HUES64 (cell line): ENCODE measurements around the gene SURF1. TPM values are rescaled to one million over a fixed set of nuclear protein-coding genes. Genes with fewer than 3 reads are reported as not detected.

Experiments used
- H3K27ac ChIP-seq: 2 replicates; pipeline ENCODE4 v1.7.0; 2013; ENCODE audit warnings: low read depth, low read length, inconsistent platforms
- H3K27me3 ChIP-seq: 2 replicates; pipeline ENCODE4 v1.6.1; 2013; ENCODE audit warnings: mild to moderate bottlenecking, low read length; ENCODE audit not compliant: insufficient read depth
- H3K36me3 ChIP-seq: 2 replicates; pipeline ENCODE4 v1.6.1; 2013; ENCODE audit warnings: mild to moderate bottlenecking, low read length; ENCODE audit not compliant: insufficient read depth
- H3K4me1 ChIP-seq: 2 replicates; pipeline ENCODE4 v1.6.1; 2013; ENCODE audit warnings: mild to moderate bottlenecking, low read length, moderate library complexity; ENCODE audit not compliant: insufficient read depth
- H3K4me3 ChIP-seq: 2 replicates; pipeline ENCODE4 v1.5.1; 2013; ENCODE audit warnings: mild to moderate bottlenecking, low read length, moderate library complexity
- H3K9ac ChIP-seq: 2 replicates; pipeline ENCODE4 v1.6.1; 2013; ENCODE audit warnings: mild to moderate bottlenecking, low read depth, low read length
- H3K9me3 ChIP-seq: 2 replicates; pipeline ENCODE4 v1.6.1; 2013; ENCODE audit warnings: low read depth, low read length; ENCODE audit not compliant: insufficient read depth
- WGBS: fragments of 150-250, 120-280 bp; methylation state at CpG from one replicate; pipeline ENCODE4 v1.1.7; 2013; ENCODE audit warnings: missing lambda C conversion rate; 5-methylcytosine and 5-hydroxymethylcytosine counted together
- polyA plus RNA-seq, 2 experiments: library from polyadenylated mRNA; stranded (reverse); fragments of 50-300 nt; gene quantifications; one replicate each; pipeline ENCODE4 v1.2.3, GENCODE V29; 2013

Gene SURF1, protein sequence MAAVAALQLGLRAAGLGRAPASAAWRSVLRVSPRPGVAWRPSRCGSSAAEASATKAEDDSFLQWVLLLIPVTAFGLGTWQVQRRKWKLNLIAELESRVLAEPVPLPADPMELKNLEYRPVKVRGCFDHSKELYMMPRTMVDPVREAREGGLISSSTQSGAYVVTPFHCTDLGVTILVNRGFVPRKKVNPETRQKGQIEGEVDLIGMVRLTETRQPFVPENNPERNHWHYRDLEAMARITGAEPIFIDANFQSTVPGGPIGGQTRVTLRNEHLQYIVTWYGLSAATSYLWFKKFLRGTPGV
- 28.1 TPM for polyA plus RNA-seq (2013, experiment 1 of 2)
- 33.2 TPM for polyA plus RNA-seq (2013, experiment 2 of 2)

DNA sequence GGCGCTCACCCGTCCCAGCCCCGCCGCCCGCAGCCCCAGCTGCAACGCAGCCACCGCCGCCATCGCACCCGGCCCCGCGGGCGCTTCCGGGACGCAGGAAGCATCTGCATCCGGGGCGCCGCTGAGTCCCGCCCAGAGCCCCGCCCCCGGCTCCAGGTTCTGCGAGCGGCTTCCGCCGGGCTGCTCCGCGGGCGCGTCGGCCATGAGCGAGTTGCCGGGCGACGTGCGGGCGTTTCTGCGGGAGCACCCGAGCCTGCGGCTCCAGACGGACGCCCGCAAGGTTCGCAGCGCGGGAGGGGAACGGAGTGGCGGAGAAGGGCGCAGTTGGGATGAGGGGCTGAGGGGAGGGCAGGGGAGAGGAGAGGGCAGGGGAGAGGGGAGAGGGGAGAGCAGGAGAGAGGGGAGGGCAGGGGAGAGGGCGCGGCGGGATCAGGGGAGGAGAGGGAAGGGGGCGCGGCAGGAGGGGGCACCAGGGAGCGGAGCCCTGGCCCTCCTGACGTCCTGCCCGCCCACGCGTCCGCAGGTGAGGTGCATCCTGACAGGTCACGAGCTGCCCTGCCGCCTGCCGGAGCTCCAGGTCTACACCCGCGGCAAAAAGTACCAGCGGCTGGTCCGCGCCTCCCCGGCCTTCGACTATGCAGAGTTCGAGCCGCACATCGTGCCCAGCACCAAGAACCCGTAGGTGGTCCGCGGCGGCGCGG is at the start of gene SURF1, which contains the start of gene SURF2:
Gene SURF1, minus strand, starts transcription at position 97 of the 701 bp plus-strand sequence. Its CDS starts 34 bp downstream, at position 63.
Gene SURF2, plus strand, starts transcription at position 160 of the 701 bp plus-strand sequence. Its CDS starts 43 bp downstream, at position 203.
- H3K9ac ChIP-seq = peak within 1 kb of the TSS; percentile 95
- no peaks in the 10 kb centered on the region for H3K27me3 ChIP-seq
- peaks cover 58% of the 10 kb centered on the region for H3K36me3 ChIP-seq
- H3K4me3 ChIP-seq = peak within 1 kb of the TSS; percentile 97
- H3K27ac ChIP-seq = peak within 1 kb of the TSS; percentile 62
- under 1% methylated on average over 78 of the region's 78 CpGs for WGBS
- H3K9me3 ChIP-seq = no peaks in the 10 kb centered on the region
- H3K4me1 ChIP-seq = peaks cover 7% of the 10 kb centered on the region

DNA sequence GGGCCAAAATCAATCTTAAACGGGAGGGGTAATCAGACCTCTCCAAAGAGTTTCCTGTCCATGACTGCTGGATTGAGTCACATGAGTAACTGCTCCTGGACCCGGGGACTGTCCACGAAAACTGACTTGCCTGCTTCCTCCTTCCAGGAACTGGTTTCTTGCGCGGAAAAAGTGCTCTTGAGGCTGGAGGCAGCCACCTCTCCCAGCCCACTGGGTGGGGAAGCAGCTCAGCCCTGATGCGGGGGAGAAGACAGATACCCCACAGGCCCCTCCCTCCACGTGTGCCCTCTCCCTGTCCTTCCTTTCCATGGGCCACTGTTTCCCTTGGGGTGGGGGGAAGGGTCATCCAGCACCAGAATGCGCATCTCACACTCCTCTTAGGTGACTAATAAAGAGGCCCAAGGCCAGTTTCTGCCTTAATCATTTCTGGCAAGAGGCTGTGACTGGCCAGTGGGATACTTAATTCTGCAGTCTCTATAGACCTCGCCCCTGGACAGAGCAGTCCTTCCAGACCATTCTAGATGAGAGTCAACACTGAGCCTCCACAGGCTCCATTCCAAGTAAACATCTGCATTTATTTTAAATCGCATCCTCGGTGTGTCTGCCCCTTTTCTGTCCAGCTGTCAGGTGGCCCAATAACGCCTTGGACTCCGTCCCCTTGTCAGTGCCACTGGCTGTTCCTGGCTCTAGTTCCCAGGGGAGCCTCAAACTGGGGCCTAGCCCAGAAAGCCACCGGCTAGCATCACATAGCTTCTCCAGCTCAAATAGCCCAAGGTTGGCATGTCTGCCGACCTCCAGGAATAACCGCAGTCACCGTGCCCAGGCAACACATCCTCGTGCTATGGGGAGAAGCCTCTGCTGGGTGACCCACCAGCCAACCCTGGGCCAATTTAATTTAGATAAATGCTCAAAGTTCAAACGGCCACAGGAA is 49.5 kb upstream of the SURF1 start:
- H3K27ac ChIP-seq = no peak overlapping the region
- H3K4me1 ChIP-seq = no peaks in the 10 kb centered on the region
- H3K27me3 ChIP-seq = no peaks in the 10 kb centered on the region
- H3K9ac ChIP-seq = no peak overlapping the region
- no peaks in the 10 kb centered on the region for H3K9me3 ChIP-seq
- no peak overlapping the region for H3K4me3 ChIP-seq
- 89% methylated on average over 19 of the region's 19 CpGs for WGBS
- peaks cover 58% of the 10 kb centered on the region for H3K36me3 ChIP-seq

DNA sequence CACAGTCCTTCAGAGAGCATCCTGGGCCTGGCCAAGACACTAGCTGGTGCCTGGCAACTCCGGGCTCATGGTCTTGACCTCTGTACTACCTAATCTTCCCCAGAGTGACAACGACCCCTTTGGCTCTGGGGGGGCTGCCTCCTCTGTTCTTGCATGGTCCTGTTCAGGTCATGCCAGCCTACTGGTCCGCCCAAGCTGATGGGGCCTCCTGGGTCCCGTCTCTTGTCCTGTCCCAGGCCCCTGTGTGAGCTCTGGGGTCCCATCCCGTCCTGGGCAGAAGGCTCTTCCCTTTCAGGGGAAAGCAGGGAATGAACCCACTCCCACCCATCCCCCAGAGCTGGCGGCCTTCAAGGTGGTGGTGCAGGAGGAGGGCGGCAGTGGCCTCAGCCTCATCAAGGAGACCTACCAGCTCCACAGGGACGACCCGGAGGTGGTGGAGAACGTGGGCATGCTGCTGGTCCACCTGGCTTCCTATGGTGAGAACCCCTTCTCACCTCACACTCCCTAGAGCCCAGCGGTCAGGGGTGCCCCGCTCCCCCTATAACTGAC is 48.2 kb upstream of the SURF1 start:
- 92% methylated on average over 12 of the region's 12 CpGs for WGBS
- no peak overlapping the region for H3K9ac ChIP-seq
- H3K36me3 ChIP-seq = peaks cover 45% of the 10 kb centered on the region

DNA sequence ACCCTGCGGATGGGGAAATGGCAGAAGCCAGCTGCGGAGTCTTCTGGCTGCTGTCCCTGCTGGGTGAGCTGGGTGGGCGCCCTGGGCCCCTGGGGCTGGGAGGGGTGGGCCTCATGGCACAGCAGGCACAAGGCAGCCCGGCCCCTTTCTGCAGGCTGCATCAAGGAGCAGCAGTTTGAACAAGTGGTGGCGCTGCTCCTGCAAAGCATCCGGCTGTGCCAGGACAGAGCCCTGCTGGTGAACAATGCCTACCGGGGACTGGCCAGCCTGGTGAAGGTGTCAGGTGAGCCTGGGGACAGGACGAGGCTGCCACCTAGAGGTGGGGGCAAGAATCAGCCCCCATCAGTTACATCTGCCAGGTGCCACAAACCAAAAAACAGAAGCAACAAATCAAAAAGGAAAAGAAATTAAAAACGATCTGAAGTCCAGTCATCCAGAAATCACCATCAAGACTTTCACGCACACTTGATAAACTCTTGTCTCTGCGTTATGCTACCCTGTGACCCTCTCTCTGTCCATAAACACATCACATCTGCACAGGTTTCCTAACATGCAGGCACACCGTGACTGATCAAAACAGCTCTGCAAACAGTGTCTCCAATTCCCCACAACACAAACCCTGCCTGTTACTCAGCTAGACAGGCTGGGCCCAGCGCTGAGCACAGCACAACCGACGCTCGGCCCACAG is 47.6 kb upstream of the SURF1 start:
- Histone ChIP-seq H3K9ac (no peak overlapping the region), H3K27ac (no peak overlapping the region), H3K27me3 (no peaks in the 10 kb centered on the region), H3K4me3 (no peak overlapping the region), H3K9me3 (no peaks in the 10 kb centered on the region), H3K4me1 (no peaks in the 10 kb centered on the region), H3K36me3 (peaks cover 40% of the 10 kb centered on the region)
- WGBS = 86% methylated on average over 16 of the region's 16 CpGs

More for the DNA sequence above, 48.2 kb upstream of the SURF1 start:
- Histone ChIP-seq H3K4me3 (no peak overlapping the region), H3K27me3 (no peaks in the 10 kb centered on the region), H3K4me1 (no peaks in the 10 kb centered on the region), H3K9me3 (no peaks in the 10 kb centered on the region), H3K27ac (no peak overlapping the region)

DNA sequence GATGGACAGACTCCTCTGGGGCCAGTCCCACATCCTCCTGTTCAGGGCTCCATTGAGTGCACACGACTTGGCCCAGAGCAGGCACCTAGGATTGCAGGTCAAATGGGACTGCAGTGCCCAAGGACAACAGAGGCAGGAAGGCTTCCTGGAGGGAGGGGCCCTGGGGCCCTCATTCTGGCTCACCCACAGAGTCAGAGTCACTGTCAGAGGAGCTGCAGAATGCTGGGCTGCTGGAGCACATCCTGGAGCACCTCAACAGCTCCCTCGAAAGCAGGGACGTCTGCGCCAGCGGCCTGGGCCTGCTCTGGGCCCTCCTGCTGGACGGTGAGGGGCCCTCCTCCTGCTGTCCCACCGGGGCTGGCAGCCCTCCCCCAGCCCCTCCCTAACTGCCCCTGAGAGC is 46.4 kb upstream of the SURF1 start:
- H3K9ac ChIP-seq = no peak overlapping the region
- 88% methylated on average over 7 of the region's 7 CpGs for WGBS
- peaks cover 29% of the 10 kb centered on the region for H3K36me3 ChIP-seq
- no peaks in the 10 kb centered on the region for H3K27me3 ChIP-seq
- no peaks in the 10 kb centered on the region for H3K4me1 ChIP-seq
- H3K4me3 ChIP-seq = no peak overlapping the region
- H3K27ac ChIP-seq = no peak overlapping the region
- H3K9me3 ChIP-seq = no peaks in the 10 kb centered on the region

DNA sequence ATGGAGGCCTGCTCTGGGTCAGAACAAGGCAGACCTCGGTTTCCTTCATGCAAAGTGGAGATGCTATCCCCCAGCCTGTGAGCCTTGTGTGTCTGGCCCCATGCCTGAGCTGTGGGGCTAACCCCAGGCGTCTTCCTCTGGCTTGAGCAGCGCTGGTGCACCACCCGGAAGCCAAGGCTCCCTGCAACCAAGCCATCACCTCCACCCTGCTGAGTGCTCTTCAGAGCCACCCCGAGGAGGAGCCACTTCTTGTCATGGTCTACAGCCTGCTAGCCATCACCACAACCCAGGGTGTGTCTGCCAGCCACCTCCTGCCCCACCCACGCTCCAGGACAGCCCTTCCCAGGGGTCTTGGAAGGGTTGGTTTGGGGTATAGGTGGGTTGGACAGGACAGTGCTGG is 45.3 kb upstream of the SURF1 start:
- H3K4me3 ChIP-seq = no peak overlapping the region
- H3K36me3 ChIP-seq = peaks cover 21% of the 10 kb centered on the region
- no peaks in the 10 kb centered on the region for H3K4me1 ChIP-seq
- H3K27me3 ChIP-seq = no peaks in the 10 kb centered on the region
- 94% methylated on average over 6 of the region's 6 CpGs for WGBS
- no peak overlapping the region for H3K9ac ChIP-seq
- H3K9me3 ChIP-seq = no peaks in the 10 kb centered on the region
- H3K27ac ChIP-seq = no peak overlapping the region

DNA sequence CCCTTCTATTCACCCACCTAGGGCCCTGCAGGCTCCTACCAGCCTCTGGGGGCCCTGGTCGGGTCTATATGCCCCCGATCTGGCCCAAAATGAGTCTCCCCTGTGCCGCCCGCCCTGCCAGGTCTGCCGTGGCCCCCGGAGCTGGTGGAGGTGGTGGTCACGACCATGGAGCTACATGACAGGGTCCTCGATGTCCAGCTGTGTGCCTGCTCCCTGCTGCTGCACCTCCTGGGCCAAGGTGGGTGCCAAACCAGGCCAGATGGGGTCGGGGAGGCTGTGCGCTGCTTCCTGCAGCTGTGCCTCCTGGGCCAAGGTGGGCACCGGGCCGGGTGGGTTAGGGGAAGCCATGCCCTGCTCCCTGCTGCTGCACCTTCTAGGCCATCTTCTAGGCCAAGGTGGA is 44.0 kb upstream of the SURF1 start:
- H3K4me3 ChIP-seq = no peak overlapping the region
- no peaks in the 10 kb centered on the region for H3K9me3 ChIP-seq
- no peaks in the 10 kb centered on the region for H3K27me3 ChIP-seq
- peaks cover 8% of the 10 kb centered on the region for H3K36me3 ChIP-seq
- H3K27ac ChIP-seq = no peak overlapping the region
- no peaks in the 10 kb centered on the region for H3K4me1 ChIP-seq
- WGBS = 93% methylated on average over 12 of the region's 12 CpGs
- H3K9ac ChIP-seq = no peak overlapping the region

DNA sequence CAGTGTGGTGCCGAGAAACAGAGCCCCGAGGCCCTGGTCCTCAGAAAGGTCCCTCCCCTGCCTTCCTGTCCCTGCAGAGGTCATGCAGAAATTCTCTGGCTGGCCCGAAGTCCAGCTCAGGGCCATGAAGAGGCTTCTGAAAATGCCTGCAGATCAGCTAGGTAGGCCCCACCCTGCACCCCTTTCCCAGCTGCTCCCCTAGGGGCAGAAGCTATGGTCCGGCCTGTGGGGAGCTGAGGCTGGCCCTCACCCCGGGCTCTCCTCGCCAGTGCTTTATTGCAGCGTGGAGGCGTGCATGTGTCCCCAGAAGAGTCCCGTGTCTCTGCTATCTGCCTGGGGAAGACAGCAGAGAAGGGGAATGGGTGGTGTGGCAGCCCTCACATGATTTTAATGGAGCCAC is 41.6 kb upstream of the SURF1 start:
- Histone ChIP-seq H3K4me1 (no peaks in the 10 kb centered on the region), H3K9ac (no peak overlapping the region), H3K27me3 (no peaks in the 10 kb centered on the region), H3K4me3 (no peak overlapping the region), H3K27ac (no peak overlapping the region), H3K36me3 (no peaks in the 10 kb centered on the region), H3K9me3 (no peaks in the 10 kb centered on the region)
- 79% methylated on average over 9 of the region's 9 CpGs for WGBS

DNA sequence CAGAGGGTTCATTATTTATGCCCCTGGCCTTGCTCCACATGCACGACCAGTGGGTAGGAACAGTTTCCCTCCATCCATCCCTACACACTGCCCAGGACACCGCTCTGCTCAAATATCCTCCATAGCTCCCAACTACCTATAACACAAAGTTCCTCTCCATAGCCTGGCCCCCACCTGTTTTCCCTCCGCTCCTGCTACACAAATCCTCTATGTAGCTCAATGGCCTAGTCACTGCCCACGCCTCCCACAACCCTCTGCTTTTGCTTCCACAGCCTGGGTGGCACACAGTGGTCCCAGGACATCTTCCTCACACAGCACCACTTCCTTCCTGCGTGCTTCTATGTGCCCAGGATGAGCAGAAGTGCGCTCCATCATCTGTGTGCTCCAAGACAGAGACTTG is 41.1 kb upstream of the SURF1 start:
- no peaks in the 10 kb centered on the region for H3K27me3 ChIP-seq
- H3K4me1 ChIP-seq = no peaks in the 10 kb centered on the region
- H3K27ac ChIP-seq = no peak overlapping the region
- WGBS = 85% methylated on average over 6 of the region's 6 CpGs
- H3K36me3 ChIP-seq = no peaks in the 10 kb centered on the region
- H3K4me3 ChIP-seq = no peak overlapping the region
- no peaks in the 10 kb centered on the region for H3K9me3 ChIP-seq
- H3K9ac ChIP-seq = no peak overlapping the region

DNA sequence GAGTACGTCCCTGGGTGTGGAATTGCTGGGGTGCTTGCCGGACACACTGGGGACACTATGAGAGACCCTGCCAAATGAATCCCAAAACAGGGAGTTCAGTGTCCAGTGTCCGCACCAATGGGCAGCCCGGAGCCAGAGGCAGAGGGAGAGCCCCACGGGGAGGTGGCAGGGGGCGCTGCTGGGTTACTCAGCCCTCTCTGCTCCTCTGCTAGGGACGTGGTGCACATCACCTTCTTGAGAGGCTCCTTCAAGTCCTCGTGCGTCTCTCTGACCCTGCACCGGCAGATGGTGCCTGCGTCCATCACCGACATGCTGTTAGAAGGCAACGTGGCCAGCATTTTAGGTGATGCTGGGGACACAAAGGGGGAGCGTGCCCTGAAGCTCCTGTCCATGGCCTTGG is 40.7 kb upstream of the SURF1 start:
- Histone ChIP-seq H3K4me3 (no peak overlapping the region), H3K4me1 (no peaks in the 10 kb centered on the region)
- WGBS = 42% methylated on average over 14 of the region's 14 CpGs

More for the DNA sequence above, 40.7 kb upstream of the SURF1 start:
- no peaks in the 10 kb centered on the region for H3K36me3 ChIP-seq
- H3K9me3 ChIP-seq = no peaks in the 10 kb centered on the region
- no peaks in the 10 kb centered on the region for H3K27me3 ChIP-seq
- H3K27ac ChIP-seq = no peak overlapping the region
- no peak overlapping the region for H3K9ac ChIP-seq
